ENCODE data around the gene HTRA1.

Gene HTRA1

GRCh38 chr10:122531939-122532338 is 70.6 kb downstream of the HTRA1 start:
- H3K4me3 ChIP-seq (ENCODE audit: low read depth, low read length, poor library complexity, severe bottlenecking): no peak overlapping the region
- no peaks in the 10 kb centered on the region for H3K9me2 ChIP-seq (ENCODE audit: low read depth, low read length)
- TF ChIP-seq, protein P1, sequence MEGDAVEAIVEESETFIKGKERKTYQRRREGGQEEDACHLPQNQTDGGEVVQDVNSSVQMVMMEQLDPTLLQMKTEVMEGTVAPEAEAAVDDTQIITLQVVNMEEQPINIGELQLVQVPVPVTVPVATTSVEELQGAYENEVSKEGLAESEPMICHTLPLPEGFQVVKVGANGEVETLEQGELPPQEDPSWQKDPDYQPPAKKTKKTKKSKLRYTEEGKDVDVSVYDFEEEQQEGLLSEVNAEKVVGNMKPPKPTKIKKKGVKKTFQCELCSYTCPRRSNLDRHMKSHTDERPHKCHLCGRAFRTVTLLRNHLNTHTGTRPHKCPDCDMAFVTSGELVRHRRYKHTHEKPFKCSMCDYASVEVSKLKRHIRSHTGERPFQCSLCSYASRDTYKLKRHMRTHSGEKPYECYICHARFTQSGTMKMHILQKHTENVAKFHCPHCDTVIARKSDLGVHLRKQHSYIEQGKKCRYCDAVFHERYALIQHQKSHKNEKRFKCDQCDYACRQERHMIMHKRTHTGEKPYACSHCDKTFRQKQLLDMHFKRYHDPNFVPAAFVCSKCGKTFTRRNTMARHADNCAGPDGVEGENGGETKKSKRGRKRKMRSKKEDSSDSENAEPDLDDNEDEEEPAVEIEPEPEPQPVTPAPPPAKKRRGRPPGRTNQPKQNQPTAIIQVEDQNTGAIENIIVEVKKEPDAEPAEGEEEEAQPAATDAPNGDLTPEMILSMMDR (IDR thresholded peaks at IDR 0.05; ENCODE audit: low read length): no peak
- no peak for TF ChIP-seq EZH2 (IDR thresholded peaks at IDR 0.05; ENCODE audit: borderline replicate concordance, low read length)
- H3K4me2 ChIP-seq (ENCODE audit: low read length): no peak overlapping the region
- no peak overlapping the region for H3K27ac ChIP-seq (ENCODE audit: low read depth, low read length, poor library complexity, severe bottlenecking)
- H3K36me3 ChIP-seq (ENCODE audit: insufficient read depth, low read length): no peaks in the 10 kb centered on the region
- no peak overlapping the region for H2AFZ ChIP-seq (ENCODE audit: low read length)
- no peaks in the 10 kb centered on the region for H3F3A ChIP-seq (ENCODE audit: insufficient read depth, low read length)
- H3K27me3 ChIP-seq (ENCODE audit: insufficient read depth, low read length): no peaks in the 10 kb centered on the region; the same call in 1 of the 2 replicates
- H3K9me3 ChIP-seq (ENCODE audit: low read length): no peaks in the 10 kb centered on the region
- H4K20me1 ChIP-seq (ENCODE audit: insufficient read depth, low read length): no peaks in the 10 kb centered on the region
- no peak overlapping the region for H3K9ac ChIP-seq (ENCODE audit: low read length)
- no peaks in the 10 kb centered on the region for H3K4me1 ChIP-seq (ENCODE audit: insufficient read depth, low read length, severe bottlenecking)
- no peaks in the 10 kb centered on the region for H3K79me2 ChIP-seq (ENCODE audit: insufficient read depth, low read length)

DNA sequence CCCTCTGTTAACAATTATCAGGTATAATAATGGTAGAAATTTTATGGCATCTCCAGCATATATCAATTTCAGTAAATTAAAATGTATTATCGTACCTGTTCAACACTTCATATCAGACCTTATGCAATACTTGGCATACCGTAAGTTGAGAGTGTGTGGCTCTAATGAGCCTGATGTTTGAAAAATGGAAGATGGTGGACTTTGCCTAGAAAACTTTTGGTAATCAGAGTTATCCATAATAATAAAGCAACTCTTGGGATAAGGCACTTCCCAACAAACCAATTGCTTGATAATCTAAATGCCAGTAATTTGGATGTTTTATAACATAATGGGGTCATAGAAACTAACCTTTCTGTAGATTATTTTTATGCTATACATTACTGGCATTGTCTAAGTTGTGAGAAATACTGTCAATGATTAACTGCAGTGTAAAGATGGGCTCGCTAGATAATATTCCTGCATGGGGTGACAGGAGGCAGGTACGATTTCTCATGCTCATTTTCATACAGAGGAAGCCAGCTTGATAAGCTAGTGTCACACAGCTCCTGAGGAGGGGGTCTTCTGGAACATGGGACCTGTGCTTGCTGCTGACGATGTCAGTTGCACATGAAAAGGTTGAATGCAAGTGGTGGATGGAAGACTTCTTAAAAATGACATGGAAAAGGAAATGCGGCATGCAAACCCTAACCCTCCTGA is 71.4 kb downstream of the HTRA1 start:
- Histone ChIP-seq H2AFZ (ENCODE audit: low read length) (no peak overlapping the region), H3K4me2 (ENCODE audit: low read length) (no peak overlapping the region), H4K20me1 (ENCODE audit: insufficient read depth, low read length) (no peaks in the 10 kb centered on the region)

DNA sequence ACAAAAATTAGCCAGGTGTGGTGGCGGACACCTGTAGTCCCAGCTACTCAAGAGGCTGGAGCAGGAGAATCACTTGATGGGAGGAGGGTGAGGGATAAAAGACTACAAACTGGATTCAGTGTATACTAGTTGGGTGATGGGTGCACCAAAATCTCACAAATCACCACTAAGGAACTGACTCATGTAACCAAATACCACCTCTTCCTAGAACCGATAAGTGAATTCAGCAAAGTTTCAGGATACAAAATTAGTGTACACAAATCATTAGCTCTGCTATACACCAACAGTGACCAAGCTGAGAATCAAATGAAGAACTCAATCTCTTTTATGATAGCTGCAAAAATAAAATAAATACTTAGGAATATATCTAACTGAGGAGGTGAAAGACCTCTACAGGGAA is 76.2 kb downstream of the HTRA1 start:
- no peaks in the 10 kb centered on the region for H3K9me2 ChIP-seq (ENCODE audit: low read depth, low read length)
- no peaks in the 10 kb centered on the region for H3K79me2 ChIP-seq (ENCODE audit: insufficient read depth, low read length)
- H3K4me1 ChIP-seq (ENCODE audit: insufficient read depth, low read length, severe bottlenecking): no peaks in the 10 kb centered on the region
- no peak overlapping the region for H2AFZ ChIP-seq (ENCODE audit: low read length)
- TF ChIP-seq EZH2 (IDR thresholded peaks at IDR 0.05; ENCODE audit: borderline replicate concordance, low read length): no peak
- TF ChIP-seq, protein P1 (IDR thresholded peaks at IDR 0.05; ENCODE audit: low read length): no peak
- H4K20me1 ChIP-seq (ENCODE audit: insufficient read depth, low read length): no peaks in the 10 kb centered on the region
- H3K27ac ChIP-seq (ENCODE audit: low read depth, low read length, poor library complexity, severe bottlenecking): no peak overlapping the region
- H3K4me2 ChIP-seq (ENCODE audit: low read length): no peak overlapping the region
- no peaks in the 10 kb centered on the region for H3F3A ChIP-seq (ENCODE audit: insufficient read depth, low read length)
- H3K9ac ChIP-seq (ENCODE audit: low read length): no peak overlapping the region
- no peaks in the 10 kb centered on the region for H3K36me3 ChIP-seq (ENCODE audit: insufficient read depth, low read length)
- H3K9me3 ChIP-seq (ENCODE audit: low read length): no peaks in the 10 kb centered on the region
- no peak overlapping the region for H3K4me3 ChIP-seq (ENCODE audit: low read depth, low read length, poor library complexity, severe bottlenecking)
- H3K27me3 ChIP-seq (ENCODE audit: insufficient read depth, low read length): no peaks in the 10 kb centered on the region; the same call in 1 of the 2 replicates

More for the DNA sequence above, 71.4 kb downstream of the HTRA1 start:
- H3K9ac ChIP-seq (ENCODE audit: low read length): no peak overlapping the region
- H3K4me1 ChIP-seq (ENCODE audit: insufficient read depth, low read length, severe bottlenecking): no peaks in the 10 kb centered on the region
- no peak overlapping the region for H3K4me3 ChIP-seq (ENCODE audit: low read depth, low read length, poor library complexity, severe bottlenecking)
- no peaks in the 10 kb centered on the region; the same call in 1 of the 2 replicates for H3K27me3 ChIP-seq (ENCODE audit: insufficient read depth, low read length)
- no peaks in the 10 kb centered on the region for H3K36me3 ChIP-seq (ENCODE audit: insufficient read depth, low read length)
- TF ChIP-seq EZH2 (IDR thresholded peaks at IDR 0.05; ENCODE audit: borderline replicate concordance, low read length): no peak
- TF ChIP-seq, protein P1 (IDR thresholded peaks at IDR 0.05; ENCODE audit: low read length): no peak
- no peak overlapping the region for H3K27ac ChIP-seq (ENCODE audit: low read depth, low read length, poor library complexity, severe bottlenecking)
- H3K9me2 ChIP-seq (ENCODE audit: low read depth, low read length): no peaks in the 10 kb centered on the region
- H3K79me2 ChIP-seq (ENCODE audit: insufficient read depth, low read length): no peaks in the 10 kb centered on the region
- H3F3A ChIP-seq (ENCODE audit: insufficient read depth, low read length): no peaks in the 10 kb centered on the region
- no peaks in the 10 kb centered on the region for H3K9me3 ChIP-seq (ENCODE audit: low read length)
